K562 (cell line): ENCODE results near the gene COPA. TPM values are rescaled to one million over a fixed set of nuclear protein-coding genes. Genes with fewer than 3 reads are reported as not detected.

Source experiments
- ARID2 ChIP-seq: fragments of 450-650 bp; IDR thresholded peaks from 2 replicates; pipeline ENCODE4 v1.6.1; 2017; ENCODE audit warnings: antibody characterized with exemption, mild to moderate bottlenecking
- CC2D1A ChIP-seq: fragments of 450-650 bp; IDR thresholded peaks from 2 replicates; pipeline ENCODE4 v1.6.1; 2017; ENCODE audit warnings: mild to moderate bottlenecking
- CEBPB ChIP-seq: fragments of 450-650 bp; IDR thresholded peaks from 2 replicates; pipeline ENCODE4 v1.6.1; 2016; ENCODE audit warnings: missing genetic modification characterization, missing compliant biosample characterization
- CHCHD3 ChIP-seq: fragments of 250-450 bp; sonication (Bioruptor Pico); IDR thresholded peaks from 2 replicates; pipeline ENCODE4 v2.1.2; 2022; ENCODE audit warnings: mild to moderate bottlenecking
- EGR1 ChIP-seq: fragments of 450-650 bp; conservative IDR thresholded peaks from 2 replicates; pipeline ENCODE4 v1.6.1; 2017; ENCODE audit warnings: mild to moderate bottlenecking
- GATAD2A ChIP-seq: fragments of 450-650 bp; IDR thresholded peaks from 2 replicates; pipeline ENCODE4 v1.6.1; 2017
- HCFC1 ChIP-seq: IDR thresholded peaks from 2 replicates; pipeline ENCODE4 v1.6.1; 2012; ENCODE audit warnings: low read depth, low read length, improper control_type of control experiment
- HSF4 ChIP-seq: fragments of 250-450 bp; sonication (Bioruptor Pico); IDR thresholded peaks from 2 replicates; pipeline ENCODE4 v2.1.2; 2022; ENCODE audit warnings: mild to moderate bottlenecking, moderate library complexity, borderline replicate concordance
- ILK ChIP-seq: fragments of 450-650 bp; IDR thresholded peaks from 2 replicates; pipeline ENCODE4 v1.6.1; 2016; ENCODE audit warnings: missing genetic modification characterization, low read depth, mild to moderate bottlenecking, missing compliant biosample characterization, moderate library complexity, borderline replicate concordance
- KAT8 ChIP-seq: fragments of 450-650 bp; IDR thresholded peaks from 2 replicates; pipeline ENCODE4 v1.6.1; 2016; ENCODE audit warnings: low read depth, mild to moderate bottlenecking
- LARP7 ChIP-seq: fragments of 450-650 bp; IDR thresholded peaks from 2 replicates; pipeline ENCODE4 v1.6.1; 2016
- LCOR ChIP-seq: sonication (generic); formaldehyde crosslinking; IDR thresholded peaks from 2 replicates; pipeline ENCODE4 v1.8.0; 2022; ENCODE audit warnings: mild to moderate bottlenecking, missing genetic modification reagents
- MAZ ChIP-seq, 2 experiments: fragments of 450-650 bp in 1 of 2; sonication (generic) in 1 of 2; formaldehyde crosslinking; IDR thresholded peaks in 1 of 2; conservative IDR thresholded peaks in 1 of 2; 2 replicates each; pipeline versions ENCODE4 v1.4.0 to v1.5.0; 2020; ENCODE audit warnings: mild to moderate bottlenecking in 1 of 2, missing genetic modification reagents in 1 of 2
- MXI1 ChIP-seq: IDR thresholded peaks from 2 replicates; pipeline ENCODE4 v1.6.1; 2011; ENCODE audit warnings: low read depth, mild to moderate bottlenecking, improper control_type of control experiment, low read length
- NR2C1 ChIP-seq, 2 experiments: fragments of 450-650 bp; IDR thresholded peaks; 2 replicates each; pipeline ENCODE4 v1.6.1; 2017; ENCODE audit warnings: mild to moderate bottlenecking in 2 of 2, antibody characterized with exemption in 1 of 2, inconsistent platforms in 1 of 2, missing compliant biosample characterization in 1 of 2, missing genetic modification characterization in 1 of 2
- NR4A1 ChIP-seq, 2 experiments: fragments of 250-450 bp in 1 of 2; fragments of 450-650 bp in 1 of 2; sonication (Bioruptor Pico) in 1 of 2; IDR thresholded peaks; 2 replicates each; pipeline versions ENCODE4 v1.4.0 to v1.6.1; 2016 to 2020; ENCODE audit warnings: mild to moderate bottlenecking in 2 of 2, missing compliant biosample characterization in 1 of 2, missing genetic modification characterization in 1 of 2, moderate library complexity in 1 of 2
- PHF20 ChIP-seq: fragments of 450-650 bp; IDR thresholded peaks from 2 replicates; pipeline ENCODE4 v1.6.1; 2018; ENCODE audit not compliant: partially characterized antibody
- PTBP1 ChIP-seq: fragments of 200-400 bp; formaldehyde crosslinking; IDR thresholded peaks from 2 replicates; pipeline ENCODE4 v1.6.1; 2017; ENCODE audit warnings: low read depth, low read length
- RBM25 ChIP-seq: fragments of 200-400 bp; formaldehyde crosslinking; IDR thresholded peaks from 2 replicates; pipeline ENCODE4 v1.6.1; 2018; ENCODE audit warnings: low read length, low read depth, moderate library complexity; ENCODE audit not compliant: severe bottlenecking
- SMARCB1 ChIP-seq: IDR thresholded peaks from 2 replicates; pipeline ENCODE4 v1.6.1; 2011; ENCODE audit warnings: improper control_type of control experiment, low read depth; ENCODE audit not compliant: insufficient read length
- STAT5A ChIP-seq: IDR thresholded peaks from 2 replicates; pipeline ENCODE4 v1.6.1; 2012; ENCODE audit warnings: low read length, inconsistent platforms, borderline replicate concordance
- TAF15 ChIP-seq: fragments of 200-400 bp; formaldehyde crosslinking; IDR thresholded peaks from 2 replicates; pipeline ENCODE4 v1.6.1; 2017; ENCODE audit warnings: mild to moderate bottlenecking, low read depth, low read length, moderate library complexity
- TCF7L2 ChIP-seq: fragments of 150-350 bp; IDR thresholded peaks from 2 replicates; pipeline ENCODE4 v1.6.1; 2016; ENCODE audit warnings: low read depth, mild to moderate bottlenecking, low read length, moderate library complexity
- ZKSCAN8 ChIP-seq: fragments of 200-800 bp; sonication (Bioruptor generic); IDR thresholded peaks from 2 replicates; pipeline ENCODE4 v1.6.1; 2016; ENCODE audit warnings: missing genetic modification characterization, missing compliant biosample characterization
- ZNF263 ChIP-seq: sonication (generic); formaldehyde crosslinking; IDR thresholded peaks from 2 replicates; pipeline ENCODE4 v1.8.0; 2022; ENCODE audit warnings: mild to moderate bottlenecking, missing genetic modification reagents, borderline replicate concordance
- ZNF3 ChIP-seq: fragments of 250-450 bp; sonication (Bioruptor Pico); IDR thresholded peaks from 2 replicates; pipeline ENCODE4 v1.5.0; 2021; ENCODE audit warnings: mild to moderate bottlenecking, moderate library complexity
- ZNF444 ChIP-seq: fragments of 250-450 bp; sonication (Bioruptor Pico); IDR thresholded peaks from 2 replicates; pipeline ENCODE4 v1.4.0; 2020; ENCODE audit warnings: mild to moderate bottlenecking, moderate library complexity
- polyA plus RNA-seq, 8 experiments: library from polyadenylated mRNA; depleted of rRNA in 4 of 8; stranded (reverse) in 5 of 8; unstranded in 3 of 8; fragments of >200 nt; fragmentation: Nextera tagmentation in 2 of 8; fragmentation: Illumina TruSeq in 1 of 8; extraction: Ambion mirVana in 2 of 8; extraction: Trizol in 1 of 8; gene quantifications; 2 replicates each; pipeline versions ENCODE4 v1.2.1 to v1.2.3, GENCODE V29; 2011 to 2014; ENCODE audit warnings: inconsistent platforms in 1 of 8, missing spikeins in 1 of 8
- total RNA-seq, 7 experiments: library from RNA; depleted of rRNA in 6 of 7; stranded (reverse); fragments of >200 nt in 6 of 7; fragmentation: Illumina TruSeq in 2 of 7; extraction: Trizol in 2 of 7; gene quantifications; 2 replicates each; pipeline versions ENCODE4 v1.2.1 to v1.2.3, GENCODE V29; 2011 to 2021; ENCODE audit warnings: low replicate concordance in 1 of 7
- TF ChIP-seq, protein P1 (sequence below): fragments of 250-450 bp; sonication (Bioruptor Pico); IDR thresholded peaks from 2 replicates; pipeline ENCODE4 v1.5.1; 2021; ENCODE audit warnings: mild to moderate bottlenecking
- TF ChIP-seq, protein P2 (sequence below): fragments of 250-450 bp; sonication (Bioruptor Pico); IDR thresholded peaks from 2 replicates; pipeline ENCODE4 v1.5.0; 2021

The COPA gene
- total and polyA plus RNA-seq, 9 of the 15 experiments (the other 6 are each of a cell fraction or from before 2014, with no cell fraction given) = 49.8 to 222 (median 110) TPM

DNA sequence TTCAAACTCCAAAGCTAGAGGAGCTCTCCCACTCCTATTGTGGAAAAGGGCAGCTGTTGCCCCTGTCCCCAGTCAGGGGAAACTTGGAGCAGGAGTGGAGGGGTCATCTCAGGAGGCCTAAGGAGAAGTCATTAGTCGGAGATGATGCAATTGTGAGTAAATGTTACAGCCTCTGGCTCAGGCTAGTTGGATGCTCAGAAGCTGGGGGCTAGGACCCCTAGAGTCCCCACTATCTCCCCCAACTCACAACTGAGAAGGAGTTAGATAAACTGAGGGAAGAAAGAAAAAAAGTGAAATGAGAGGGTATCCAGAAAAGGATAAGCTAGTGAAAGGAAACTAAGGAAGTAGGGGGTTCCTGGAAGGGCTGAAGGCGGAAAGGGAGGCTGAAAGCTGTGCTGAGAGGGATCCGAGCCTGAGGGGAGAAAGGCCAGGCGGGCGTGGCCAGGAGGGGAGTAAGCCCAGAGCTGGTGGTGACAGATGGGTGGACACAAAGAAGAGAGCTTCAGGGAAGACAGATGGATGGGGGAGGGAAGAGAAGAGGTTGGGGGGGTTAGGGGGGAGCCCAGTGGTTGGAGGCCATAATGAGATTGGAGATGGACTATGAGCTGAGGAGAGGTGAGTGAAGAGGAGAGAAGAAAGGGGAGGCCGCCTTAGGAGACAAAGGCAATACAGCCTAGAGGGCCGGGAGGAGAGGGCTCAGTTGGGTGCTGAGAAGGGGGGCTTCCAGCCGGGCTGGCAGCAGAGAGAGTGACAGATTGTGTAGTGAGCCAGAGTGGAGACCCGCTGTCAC lies 19.3 kb upstream of the COPA start (continued):
- TF ChIP-seq, protein P1, sequence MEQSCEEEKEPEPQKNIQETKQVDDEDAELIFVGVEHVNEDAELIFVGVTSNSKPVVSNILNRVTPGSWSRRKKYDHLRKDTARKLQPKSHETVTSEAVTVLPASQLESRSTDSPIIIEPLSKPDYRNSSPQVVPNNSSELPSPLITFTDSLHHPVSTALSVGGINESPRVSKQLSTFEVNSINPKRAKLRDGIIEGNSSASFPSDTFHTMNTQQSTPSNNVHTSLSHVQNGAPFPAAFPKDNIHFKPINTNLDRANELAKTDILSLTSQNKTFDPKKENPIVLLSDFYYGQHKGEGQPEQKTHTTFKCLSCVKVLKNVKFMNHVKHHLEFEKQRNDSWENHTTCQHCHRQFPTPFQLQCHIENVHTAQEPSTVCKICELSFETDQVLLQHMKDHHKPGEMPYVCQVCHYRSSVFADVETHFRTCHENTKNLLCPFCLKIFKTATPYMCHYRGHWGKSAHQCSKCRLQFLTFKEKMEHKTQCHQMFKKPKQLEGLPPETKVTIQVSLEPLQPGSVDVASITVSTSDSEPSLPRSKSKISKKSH (CRISPR knock-in tag) = no peak
- peak in 1 of 2 experiments; percentile 67; a peak in 2 of 4 replicates for TF ChIP-seq MAZ (CRISPR knock-in tag; conservative IDR thresholded peaks at IDR 0.05 in 1 of 2, IDR thresholded peaks at IDR 0.05 in 1 of 2)
- TF ChIP-seq TAF15 = no peak
- no peak for TF ChIP-seq STAT5A
- TF ChIP-seq RBM25 = no peak
- TF ChIP-seq, protein P2, sequence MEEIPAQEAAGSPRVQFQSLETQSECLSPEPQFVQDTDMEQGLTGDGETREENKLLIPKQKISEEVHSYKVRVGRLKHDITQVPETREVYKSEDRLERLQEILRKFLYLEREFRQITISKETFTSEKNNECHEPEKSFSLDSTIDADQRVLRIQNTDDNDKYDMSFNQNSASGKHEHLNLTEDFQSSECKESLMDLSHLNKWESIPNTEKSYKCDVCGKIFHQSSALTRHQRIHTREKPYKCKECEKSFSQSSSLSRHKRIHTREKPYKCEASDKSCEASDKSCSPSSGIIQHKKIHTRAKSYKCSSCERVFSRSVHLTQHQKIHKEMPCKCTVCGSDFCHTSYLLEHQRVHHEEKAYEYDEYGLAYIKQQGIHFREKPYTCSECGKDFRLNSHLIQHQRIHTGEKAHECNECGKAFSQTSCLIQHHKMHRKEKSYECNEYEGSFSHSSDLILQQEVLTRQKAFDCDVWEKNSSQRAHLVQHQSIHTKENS (CRISPR knock-in tag) = no peak
- TF ChIP-seq SMARCB1 = no peak
- no peak for TF ChIP-seq LCOR (CRISPR knock-in tag)
- TF ChIP-seq ZKSCAN8 (CRISPR knock-in tag) = 0 out of 2 replicates have a peak, but pooled peaks have one; percentile 3
- no peak for TF ChIP-seq TCF7L2
- no peak for TF ChIP-seq KAT8
- no peak for TF ChIP-seq HCFC1
- peak; percentile 35; the same call in 1 of the 2 replicates for TF ChIP-seq NR2C1 (IDR thresholded peaks at IDR 0.05)
- TF ChIP-seq NR2C1 (tag; IDR thresholded peaks at IDR 0.05) = peak; percentile 64; the same call in 1 of the 2 replicates
- TF ChIP-seq ZNF263 (CRISPR knock-in tag) = no peak
- TF ChIP-seq MXI1 = no peak
- no peak for TF ChIP-seq ILK (tag)
- TF ChIP-seq CC2D1A = no peak
- no peak for TF ChIP-seq EGR1
- TF ChIP-seq CEBPB (tag) = peak; percentile 92
- TF ChIP-seq CHCHD3 (CRISPR knock-in tag) = no peak
- TF ChIP-seq ZNF444 (CRISPR knock-in tag) = no peak
- no peak; the same call in 1 of the 2 replicates for TF ChIP-seq LARP7
- no peak for TF ChIP-seq ZNF3 (CRISPR knock-in tag)
- no peak for TF ChIP-seq PHF20
- TF ChIP-seq HSF4 = peak; percentile 71; the same call in 1 of the 2 replicates
- no peak for TF ChIP-seq PTBP1
- TF ChIP-seq NR4A1 (CRISPR knock-in tag; IDR thresholded peaks at IDR 0.05) = no peak
- no peak for TF ChIP-seq NR4A1 (tag; IDR thresholded peaks at IDR 0.05)
- TF ChIP-seq GATAD2A = peak; percentile 51; the same call in 1 of the 2 replicates
- no peak for TF ChIP-seq ARID2
